ENCODE measurements around the gene PRDM2.

PRDM2 gene

DNA sequence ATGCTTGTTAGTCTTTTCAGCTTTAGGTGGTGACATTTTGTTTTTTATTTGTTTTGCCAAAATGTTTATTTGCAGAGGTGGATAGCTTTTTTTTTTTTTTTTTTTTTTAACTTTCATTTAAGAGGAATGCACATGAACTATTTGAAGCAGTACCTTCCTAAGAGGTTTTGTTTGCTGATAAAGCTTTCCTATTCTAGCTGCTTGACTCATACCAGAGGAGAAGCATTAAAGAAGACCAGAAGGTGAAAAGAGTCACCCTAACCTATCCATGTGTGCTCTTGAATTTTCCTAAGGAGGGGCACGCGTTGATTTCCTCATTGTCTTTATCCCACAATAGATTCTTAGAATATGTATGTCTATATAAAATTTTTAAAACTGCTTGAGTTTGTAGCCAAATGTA is 57.7 kb downstream of the PRDM2 start:
- intact Hi-C loops (cut with micrococcal nuclease): no loop called here
- H3K4me3 Mint-ChIP-seq: no peak overlapping the region
- H3K4me1 Mint-ChIP-seq (ENCODE audit: low read depth): peaks cover 49% of the 10 kb centered on the region

DNA sequence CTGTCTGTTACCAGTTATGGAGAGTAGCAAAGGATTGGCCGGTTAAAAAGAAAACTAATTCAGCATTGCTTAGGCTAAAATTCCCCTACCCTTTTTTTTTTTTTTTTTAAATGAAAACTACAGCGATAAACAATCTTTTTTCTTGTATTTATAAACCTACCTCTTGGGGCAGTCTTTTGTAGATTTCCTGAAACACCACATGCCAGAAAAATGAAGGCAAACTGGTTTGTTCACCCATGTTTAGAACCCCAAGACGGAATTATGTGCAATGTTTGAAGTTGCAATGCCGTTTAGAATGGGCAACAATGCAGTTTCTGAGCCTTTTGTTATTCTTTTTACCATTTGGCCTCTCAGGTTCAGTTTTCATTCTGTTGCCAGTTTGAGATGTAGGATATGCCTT is 59.1 kb downstream of the PRDM2 start:
- Mint-ChIP-seq H3K27ac (no peak overlapping the region), H3K4me1 (ENCODE audit: low read depth) (peaks cover 49% of the 10 kb centered on the region), H3K27me3 (no peaks in the 10 kb centered on the region), H3K4me3 (no peak overlapping the region), H3K9me3 (no peaks in the 10 kb centered on the region), H3K36me3 (ENCODE audit: low read depth) (peaks cover 29% of the 10 kb centered on the region)
- intact Hi-C loops (cut with micrococcal nuclease): no loop called here

More for the DNA sequence above, 57.7 kb downstream of the PRDM2 start:
- Mint-ChIP-seq H3K36me3 (ENCODE audit: low read depth) (peaks cover 43% of the 10 kb centered on the region), H3K27me3 (no peaks in the 10 kb centered on the region), H3K27ac (no peak overlapping the region), H3K9me3 (no peaks in the 10 kb centered on the region)

- Mint-ChIP-seq H3K36me3 (ENCODE audit: low read depth) (peaks cover 23% of the 10 kb centered on the region), H3K4me1 (ENCODE audit: low read depth) (peaks cover 46% of the 10 kb centered on the region), H3K27me3 (no peaks in the 10 kb centered on the region), H3K4me3 (no peak overlapping the region), H3K9me3 (no peaks in the 10 kb centered on the region), H3K27ac (no peak overlapping the region)
- intact Hi-C loops (cut with micrococcal nuclease): no loop called here
Observed at GRCh38 chr1:13760340-13760739, 60.4 kb downstream of the PRDM2 start.

- H3K9me3 Mint-ChIP-seq: no peaks in the 10 kb centered on the region
- no peak overlapping the region for H3K27ac Mint-ChIP-seq
- no peak overlapping the region for H3K4me3 Mint-ChIP-seq
- peaks cover 27% of the 10 kb centered on the region for H3K36me3 Mint-ChIP-seq (ENCODE audit: low read depth)
- intact Hi-C loops (cut with micrococcal nuclease): no loop called here
- H3K4me1 Mint-ChIP-seq (ENCODE audit: low read depth): peaks cover 52% of the 10 kb centered on the region
- no peaks in the 10 kb centered on the region for H3K27me3 Mint-ChIP-seq
Observed at GRCh38 chr1:13760921-13761320, 60.9 kb downstream of the PRDM2 start.

- Mint-ChIP-seq H3K27ac (no peak overlapping the region), H3K4me3 (no peak overlapping the region), H3K9me3 (no peaks in the 10 kb centered on the region), H3K27me3 (no peaks in the 10 kb centered on the region), H3K4me1 (ENCODE audit: low read depth) (peaks cover 58% of the 10 kb centered on the region), H3K36me3 (ENCODE audit: low read depth) (peaks cover 34% of the 10 kb centered on the region)
- intact Hi-C loops (cut with micrococcal nuclease): no loop called here
Observed at GRCh38 chr1:13761883-13762282, 61.9 kb downstream of the PRDM2 start.

GRCh38 chr1:13762642-13763041 is 62.7 kb downstream of the PRDM2 start:
- no peaks in the 10 kb centered on the region for H3K9me3 Mint-ChIP-seq
- intact Hi-C loops (cut with micrococcal nuclease): no loop called here
- no peaks in the 10 kb centered on the region for H3K27me3 Mint-ChIP-seq
- peaks cover 60% of the 10 kb centered on the region for H3K4me1 Mint-ChIP-seq (ENCODE audit: low read depth)
- no peak overlapping the region for H3K4me3 Mint-ChIP-seq
- H3K27ac Mint-ChIP-seq: no peak overlapping the region
- H3K36me3 Mint-ChIP-seq (ENCODE audit: low read depth): peaks cover 34% of the 10 kb centered on the region

GRCh38 chr1:13763222-13763621 is 63.2 kb downstream of the PRDM2 start:
- Mint-ChIP-seq H3K4me3 (no peak overlapping the region), H3K9me3 (no peaks in the 10 kb centered on the region), H3K27me3 (no peaks in the 10 kb centered on the region), H3K36me3 (ENCODE audit: low read depth) (peaks cover 34% of the 10 kb centered on the region), H3K27ac (no peak overlapping the region), H3K4me1 (ENCODE audit: low read depth) (peaks cover 66% of the 10 kb centered on the region)
- intact Hi-C loops (cut with micrococcal nuclease): no loop called here

GRCh38 chr1:13763991-13764390 is 64.0 kb downstream of the PRDM2 start:
- Mint-ChIP-seq H3K27me3 (no peaks in the 10 kb centered on the region), H3K27ac (no peak overlapping the region), H3K4me1 (ENCODE audit: low read depth) (peaks cover 74% of the 10 kb centered on the region), H3K4me3 (no peak overlapping the region), H3K36me3 (ENCODE audit: low read depth) (peaks cover 37% of the 10 kb centered on the region), H3K9me3 (no peaks in the 10 kb centered on the region)
- intact Hi-C loops (cut with micrococcal nuclease): no loop called here

DNA sequence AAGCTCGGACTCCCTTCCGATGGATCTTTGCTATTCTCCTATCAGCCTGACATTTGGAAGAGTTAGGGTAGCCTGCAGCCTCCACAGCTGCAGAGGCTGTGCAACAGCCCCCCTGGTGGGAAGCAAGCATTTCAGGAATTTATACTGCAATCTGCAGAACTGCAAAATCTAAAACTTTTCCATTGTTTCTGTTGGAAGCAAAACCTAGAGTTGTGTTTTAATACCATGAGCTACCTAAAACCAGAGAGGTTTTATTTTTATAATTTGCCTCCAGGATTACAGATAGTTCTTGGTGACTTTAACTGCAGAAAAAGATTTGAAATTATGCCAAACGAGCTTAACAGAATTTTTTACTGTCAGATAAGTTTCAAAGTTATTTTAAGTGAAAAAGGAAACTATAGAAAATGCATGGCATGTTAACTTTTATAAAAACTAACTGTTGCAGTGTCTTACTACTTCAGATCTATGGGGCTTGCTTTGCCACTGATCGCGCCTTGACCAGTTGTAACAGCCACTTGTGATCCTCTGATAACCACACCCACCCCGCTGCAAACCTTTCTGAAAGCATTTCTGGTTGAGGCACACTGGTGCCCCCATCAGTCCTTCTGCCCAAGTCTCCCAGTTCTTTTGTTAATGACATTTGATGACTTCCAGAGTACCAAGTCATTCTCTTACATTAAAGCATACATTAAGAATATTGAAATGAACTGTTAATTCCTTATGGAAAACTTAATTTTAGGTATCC is 64.8 kb downstream of the PRDM2 start:
- Mint-ChIP-seq H3K4me1 (ENCODE audit: low read depth) (peaks cover 76% of the 10 kb centered on the region), H3K36me3 (ENCODE audit: low read depth) (peaks cover 44% of the 10 kb centered on the region), H3K27ac (no peak overlapping the region), H3K9me3 (no peaks in the 10 kb centered on the region), H3K4me3 (no peak overlapping the region), H3K27me3 (no peaks in the 10 kb centered on the region)
- intact Hi-C loops (cut with micrococcal nuclease): no loop called here

DNA sequence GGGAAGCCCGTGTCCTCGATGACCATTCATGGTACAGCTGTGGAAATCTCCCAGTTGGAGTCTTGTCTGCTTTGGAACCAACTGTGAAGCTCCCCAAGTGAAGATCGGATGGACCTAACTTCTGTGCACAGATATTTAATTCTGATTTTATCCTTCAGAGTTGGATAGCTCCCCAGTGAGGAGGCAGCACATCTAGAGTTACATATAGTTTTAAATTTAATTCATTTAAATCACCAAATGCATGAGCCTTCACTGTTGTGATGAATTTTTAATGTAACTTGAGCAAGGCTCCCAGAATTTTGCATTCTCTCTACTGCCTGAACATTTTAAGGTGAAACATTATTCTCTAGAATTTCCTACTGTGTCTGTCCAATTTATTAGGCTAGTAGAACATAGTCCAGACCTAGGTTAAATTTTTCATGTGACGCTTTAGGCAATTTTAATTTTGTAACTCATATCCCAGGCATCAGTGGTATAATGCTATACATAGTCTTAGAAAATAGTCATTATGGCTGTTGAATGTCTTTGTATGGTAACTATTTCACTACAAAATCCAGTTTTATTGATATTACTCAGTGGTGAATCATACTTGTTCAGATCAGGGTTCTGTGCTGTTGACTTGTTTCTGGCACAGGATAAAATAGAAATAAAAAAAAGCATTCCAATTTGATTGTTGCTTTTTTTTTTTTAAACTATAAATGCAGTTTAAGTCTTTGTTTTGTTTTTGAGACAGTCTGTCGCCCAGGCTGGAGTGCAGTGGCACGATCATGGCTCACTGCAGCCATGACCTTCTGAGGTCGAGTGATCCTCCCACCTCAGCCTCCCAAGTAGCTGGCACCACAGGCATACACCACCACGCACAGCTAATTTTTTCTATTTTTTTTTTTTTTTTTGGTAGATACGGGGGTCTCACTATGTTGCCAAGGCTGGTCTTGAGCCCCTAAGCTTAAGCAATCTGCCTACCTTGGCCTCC is 66.9 kb downstream of the PRDM2 start:
- peaks cover 70% of the 10 kb centered on the region for H3K4me1 Mint-ChIP-seq (ENCODE audit: low read depth)

GRCh38 chr1:13769212-13769611 is 69.2 kb downstream of the PRDM2 start:
- intact Hi-C loops (cut with micrococcal nuclease): no loop called here
- peak overlapping the region; percentile 37 for H3K4me3 Mint-ChIP-seq

More for the DNA sequence above, 66.9 kb downstream of the PRDM2 start:
- peak overlapping the region; percentile 40 for H3K27ac Mint-ChIP-seq
- intact Hi-C loops (cut with micrococcal nuclease): no loop called here
- H3K36me3 Mint-ChIP-seq (ENCODE audit: low read depth): peaks cover 43% of the 10 kb centered on the region
- no peak overlapping the region for H3K4me3 Mint-ChIP-seq
- no peaks in the 10 kb centered on the region for H3K9me3 Mint-ChIP-seq
- H3K27me3 Mint-ChIP-seq: no peaks in the 10 kb centered on the region

DNA sequence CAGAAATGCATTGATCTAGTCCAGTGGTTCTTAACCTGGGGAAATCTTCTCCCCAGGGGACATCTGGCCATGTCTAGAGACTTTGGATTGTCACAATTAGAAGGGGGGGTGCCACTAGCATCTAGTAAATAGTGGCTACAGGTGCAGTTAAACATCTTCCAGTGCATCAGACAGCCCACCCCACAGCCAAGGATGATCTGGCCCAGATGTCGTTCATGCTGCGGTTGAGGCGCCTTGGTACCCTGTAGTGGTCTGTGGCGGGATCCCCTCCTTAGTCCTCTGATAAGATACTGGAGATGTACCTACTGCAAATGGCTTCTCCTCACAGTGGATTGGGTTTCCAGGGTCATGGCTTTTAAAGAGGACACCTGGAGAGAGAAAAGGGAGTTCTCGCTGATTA is 69.8 kb downstream of the PRDM2 start:
- H3K27me3 Mint-ChIP-seq: no peaks in the 10 kb centered on the region
- intact Hi-C loops (cut with micrococcal nuclease): no loop called here
- H3K36me3 Mint-ChIP-seq (ENCODE audit: low read depth): peaks cover 46% of the 10 kb centered on the region
- H3K4me3 Mint-ChIP-seq: no peak overlapping the region
- no peak overlapping the region for H3K27ac Mint-ChIP-seq
- H3K9me3 Mint-ChIP-seq: no peaks in the 10 kb centered on the region
- H3K4me1 Mint-ChIP-seq (ENCODE audit: low read depth): peaks cover 51% of the 10 kb centered on the region

More at GRCh38 chr1:13769212-13769611, 69.2 kb downstream of the PRDM2 start:
- H3K36me3 Mint-ChIP-seq (ENCODE audit: low read depth): peaks cover 46% of the 10 kb centered on the region
- no peaks in the 10 kb centered on the region for H3K27me3 Mint-ChIP-seq
- H3K9me3 Mint-ChIP-seq: no peaks in the 10 kb centered on the region
- peak overlapping the region; percentile 36 for H3K27ac Mint-ChIP-seq
- H3K4me1 Mint-ChIP-seq (ENCODE audit: low read depth): peaks cover 51% of the 10 kb centered on the region

GRCh38 chr1:13770743-13771142 is 70.8 kb downstream of the PRDM2 start:
- Mint-ChIP-seq H3K4me3 (no peak overlapping the region), H3K27me3 (no peaks in the 10 kb centered on the region), H3K36me3 (ENCODE audit: low read depth) (peaks cover 39% of the 10 kb centered on the region), H3K9me3 (no peaks in the 10 kb centered on the region), H3K27ac (no peak overlapping the region), H3K4me1 (ENCODE audit: low read depth) (peaks cover 42% of the 10 kb centered on the region)
- intact Hi-C loops (cut with micrococcal nuclease): no loop called here

- H3K27me3 Mint-ChIP-seq: no peaks in the 10 kb centered on the region
- intact Hi-C loops (cut with micrococcal nuclease): no loop called here
- peaks cover 34% of the 10 kb centered on the region for H3K4me1 Mint-ChIP-seq (ENCODE audit: low read depth)
- H3K36me3 Mint-ChIP-seq (ENCODE audit: low read depth): peaks cover 30% of the 10 kb centered on the region
- H3K9me3 Mint-ChIP-seq: no peaks in the 10 kb centered on the region
- H3K4me3 Mint-ChIP-seq: no peak overlapping the region
- no peak overlapping the region for H3K27ac Mint-ChIP-seq
Observed at GRCh38 chr1:13771745-13772144, 71.8 kb downstream of the PRDM2 start.
